Muscle of back (tissue), 11 donors: ENCODE data around the gene MMD. TPM values are rescaled to one million over a fixed set of nuclear protein-coding genes. Genes with fewer than 3 reads are reported as not detected.
"Not testable (repeated sequence)": the region's sequence is repeated elsewhere in the genome, so short reads cannot be mapped to it uniquely, and the experiment has no call there.

ENCODE experiments used
- DNase-seq, 3 donors: peaks; one replicate each; pipeline versions ENCODE4 v3.0.0 to v3.0.0-alpha.2; 2013
- polyA plus RNA-seq, 10 donors: library from polyadenylated mRNA; unstranded; fragments of 120-200 nt; gene quantifications; one replicate each; pipeline ENCODE4 v1.2.1, GENCODE V29; 2013; ENCODE audit not compliant: insufficient read length in 10 of 10

MMD gene
- polyA plus RNA-seq, 10 donors, result 11.7 to 19.2 (median 16.3) TPM

- DNase-seq, result no peak
Observed at GRCh38 chr17:55444471-55445441, 23.1 kb upstream of the MMD start.

GRCh38 chr17:55443904-55444303 lies 22.3 kb upstream of the MMD start:
- DNase-seq, result no peak

- no peak for DNase-seq
Observed at GRCh38 chr17:55442953-55443683, 21.5 kb upstream of the MMD start.

GRCh38 chr17:55442462-55442861 lies 20.8 kb upstream of the MMD start:
- no peak for DNase-seq

- no peak for DNase-seq
Observed at GRCh38 chr17:55441544-55441943, 19.9 kb upstream of the MMD start.

- DNase-seq, result no peak
Observed at GRCh38 chr17:55440391-55440790, 18.8 kb upstream of the MMD start.

GRCh38 chr17:55437159-55437605 lies 15.5 kb upstream of the MMD start:
- peak in 2 of 3 donors; percentile 22 to 35 for DNase-seq

- peak in 2 of 3 donors; percentile 20 to 22 for DNase-seq
Observed at GRCh38 chr17:55436224-55437158, 14.9 kb upstream of the MMD start.

- DNase-seq, result no peak
Observed at GRCh38 chr17:55435408-55435807, 13.8 kb upstream of the MMD start.

GRCh38 chr17:55434721-55435120 lies 13.1 kb upstream of the MMD start:
- no peak for DNase-seq

GRCh38 chr17:55433629-55434422 lies 12.2 kb upstream of the MMD start:
- peak; percentile 30 to 84 (median 35) for DNase-seq

GRCh38 chr17:55433029-55433628 lies 11.5 kb upstream of the MMD start:
- DNase-seq, result no peak

- DNase-seq, result no peak
Observed at GRCh38 chr17:55432358-55433028, 10.9 kb upstream of the MMD start.

- not testable (repeated sequence) for DNase-seq
Observed at GRCh38 chr17:55431914-55432313, 10.3 kb upstream of the MMD start.

- DNase-seq, result no peak
Observed at GRCh38 chr17:55430541-55431288, 9.1 kb upstream of the MMD start.

GRCh38 chr17:55427587-55427882 lies 5.9 kb upstream of the MMD start:
- DNase-seq, result no peak

GRCh38 chr17:55426851-55427586 lies 5.4 kb upstream of the MMD start:
- no peak for DNase-seq

GRCh38 chr17:55424893-55425540 lies 3.4 kb upstream of the MMD start:
- no peak for DNase-seq
